HCT116 (cell line): Measurements from ENCODE around the gene HEMK1. TPM values are rescaled to one million over a fixed set of nuclear protein-coding genes. Genes with fewer than 3 reads are reported as not detected.

Source experiments
- ATAC-seq: fragments of 200-7000 bp; cut with Tn5 transposase; 2 replicates; pipeline ENCODE4 v1.9.1; 2020; ENCODE audit warnings: mild to moderate bottlenecking, moderate library complexity
- BruUV-seq: library from RNA; stranded (reverse); fragments of 400-500 nt; replicated peaks from 2 replicates; lab custom pipeline; 2021; lab: Mats Ljungman, UMichigan
- CTCF ChIA-PET: fragments of 300-600 bp; sonication (Branson Sonifier 250); formaldehyde crosslinking; loops from one replicate; lab custom pipeline; 2021; ENCODE audit warnings: antibody characterized with exemption; lab: Charles Lee
- POLR2A ChIA-PET: fragments of 300-600, 350-600 bp; sonication (Branson Sonifier 250); formaldehyde crosslinking; loops from one replicate; lab custom pipeline; 2021; ENCODE audit warnings: antibody characterized with exemption; lab: Charles Lee
- RAD21 ChIA-PET, 2 experiments: fragments of 300-600 bp; sonication (Branson Sonifier 250); formaldehyde crosslinking; loops; one replicate each; lab custom pipeline; 2023; ENCODE audit warnings: low total read pairs in 2 of 2; ENCODE audit not compliant: uncharacterized antibody in 2 of 2, unreplicated experiment in 2 of 2, low non-redundant PET in 1 of 2; lab: Charles Lee
- DNase-seq: peaks from one replicate; pipeline ENCODE4 v3.0.0-alpha.2; 2010; ENCODE audit warnings: low read depth, low spot score
- H2AFZ ChIP-seq: fragments of 200-600 bp; shearing (Covaris generic), sonication (generic); 2 replicates; pipeline ENCODE4 v1.6.1; 2017; ENCODE audit warnings: low read depth, mixed run types, mixed read lengths, antibody characterized with exemption, low read length; ENCODE audit not compliant: poor library complexity, severe bottlenecking
- H3K27ac ChIP-seq: 2 replicates; pipeline ENCODE4 v1.5.1; 2012; ENCODE audit warnings: low read depth, low read length
- H3K27me3 ChIP-seq: fragments of 200-600 bp; sonication (generic); 2 replicates; pipeline ENCODE4 v1.6.1; 2016; ENCODE audit warnings: mixed run types, low read length, mixed read lengths; ENCODE audit not compliant: insufficient read depth
- H3K36me3 ChIP-seq, 2 experiments: fragments of 200-500 bp in 1 of 2; fragments of 200-600 bp in 1 of 2; sonication (Bioruptor generic) in 1 of 2; sonication (generic) in 1 of 2; 2 replicates each; pipeline versions ENCODE4 v1.5.1 to v1.6.1; 2014 to 2016; ENCODE audit warnings: low read length in 2 of 2, inconsistent platforms in 1 of 2, mixed read lengths in 1 of 2, mixed run types in 1 of 2; ENCODE audit not compliant: insufficient read depth in 2 of 2, control insufficient read depth in 1 of 2
- H3K4me1 ChIP-seq, 2 experiments: fragments of 200-600 bp in 1 of 2; sonication (generic) in 1 of 2; 2 replicates each; pipeline versions ENCODE4 v1.5.1 to v1.6.1; 2012 to 2017; ENCODE audit warnings: low read length in 2 of 2, inconsistent platforms in 1 of 2, mild to moderate bottlenecking in 1 of 2, mixed read lengths in 1 of 2, mixed run types in 1 of 2, moderate library complexity in 1 of 2; ENCODE audit not compliant: insufficient read depth in 2 of 2, control insufficient read depth in 1 of 2
- H3K4me2 ChIP-seq: fragments of 200-600 bp; sonication (generic); 2 replicates; pipeline ENCODE4 v1.6.1; 2017; ENCODE audit warnings: mixed run types, low read length, mixed read lengths
- H3K4me3 ChIP-seq, 2 experiments: fragments of 200-600 bp in 1 of 2; sonication (generic) in 1 of 2; replicated peaks in 1 of 2; 2 replicates each; pipeline ENCODE4 v1.5.1; 2011 to 2016; ENCODE audit warnings: low read length in 2 of 2, control low read depth in 1 of 2, low read depth in 1 of 2, mild to moderate bottlenecking in 1 of 2, mixed read lengths in 1 of 2, mixed run types in 1 of 2
- H3K79me2 ChIP-seq: fragments of 200-600 bp; sonication (generic); 2 replicates; pipeline ENCODE4 v1.6.1; 2017; ENCODE audit warnings: mild to moderate bottlenecking, mixed run types, low read length, moderate library complexity, mixed read lengths; ENCODE audit not compliant: insufficient read depth
- H3K9ac ChIP-seq: fragments of 200-600 bp; sonication (generic); 2 replicates; pipeline ENCODE4 v1.6.1; 2016; ENCODE audit warnings: low read length, mixed read lengths
- H3K9me2 ChIP-seq: fragments of 200-600 bp; sonication (generic), shearing (Covaris generic); 2 replicates; pipeline ENCODE4 v1.6.1; 2017; ENCODE audit warnings: mixed run types, mild to moderate bottlenecking, moderate library complexity; ENCODE audit not compliant: insufficient read depth
- H3K9me3 ChIP-seq, 2 experiments: fragments of 200-500 bp in 1 of 2; fragments of 200-600 bp in 1 of 2; sonication (Bioruptor generic) in 1 of 2; sonication (generic) in 1 of 2; 2 replicates each; pipeline ENCODE4 v1.6.1; 2014 to 2017; ENCODE audit warnings: low read length in 2 of 2, mixed read lengths in 2 of 2, inconsistent platforms in 1 of 2, low read depth in 1 of 2, mild to moderate bottlenecking in 1 of 2, mixed run types in 1 of 2, moderate library complexity in 1 of 2; ENCODE audit not compliant: control insufficient read depth in 1 of 2, insufficient read depth in 1 of 2
- H4K20me1 ChIP-seq: fragments of 200-600 bp; sonication (generic), shearing (Covaris generic); 2 replicates; pipeline ENCODE4 v1.6.1; 2017; ENCODE audit warnings: mixed run types, mild to moderate bottlenecking, moderate library complexity; ENCODE audit not compliant: insufficient read depth
- CBX3 ChIP-seq: IDR thresholded peaks from 2 replicates; pipeline ENCODE4 v1.6.1; 2012; ENCODE audit warnings: low read depth
- CEBPB ChIP-seq: IDR thresholded peaks from 2 replicates; pipeline ENCODE4 v1.6.1; 2012; ENCODE audit warnings: low read depth
- CTCF ChIP-seq, 3 experiments: fragments of 200-600 bp in 1 of 3; sonication (generic) in 1 of 3; IDR thresholded peaks in 2 of 3; conservative IDR thresholded peaks in 1 of 3; 2 replicates each; pipeline ENCODE4 v1.5.1; 2012 to 2017; ENCODE audit warnings: low read depth in 2 of 3, low read length in 2 of 3, antibody characterized with exemption in 1 of 3, borderline replicate concordance in 1 of 3, control low read depth in 1 of 3, mild to moderate bottlenecking in 1 of 3, mixed read lengths in 1 of 3, mixed run types in 1 of 3, moderate library complexity in 1 of 3; ENCODE audit not compliant: insufficient read depth in 1 of 3
- EGR1 ChIP-seq: IDR thresholded peaks from 2 replicates; pipeline ENCODE4 v1.6.1; 2012; ENCODE audit warnings: low read depth
- ELF1 ChIP-seq: IDR thresholded peaks from 2 replicates; pipeline ENCODE4 v1.6.1; 2012; ENCODE audit warnings: low read depth, borderline replicate concordance
- EZH2phosphoT487 ChIP-seq: fragments of 200-600 bp; IDR thresholded peaks from 2 replicates; pipeline ENCODE4 v1.6.1; 2018; ENCODE audit warnings: antibody characterized with exemption, borderline replicate concordance
- JUND ChIP-seq: IDR thresholded peaks from 2 replicates; pipeline ENCODE4 v1.6.1; 2012
- MAX ChIP-seq: IDR thresholded peaks from 2 replicates; pipeline ENCODE4 v1.6.1; 2012
- POLR2A ChIP-seq: IDR thresholded peaks from 2 replicates; pipeline ENCODE4 v1.7.0; 2011; ENCODE audit warnings: borderline replicate concordance; ENCODE audit not compliant: insufficient read depth, insufficient read length; ENCODE audit errors: extremely low read depth
- POLR2AphosphoS5 ChIP-seq: IDR thresholded peaks from 2 replicates; pipeline ENCODE4 v1.6.1; 2011; ENCODE audit warnings: mild to moderate bottlenecking, low read depth, low read length, moderate library complexity
- RAD21 ChIP-seq: IDR thresholded peaks from 2 replicates; pipeline ENCODE4 v1.6.1; 2012; ENCODE audit warnings: low read depth, mild to moderate bottlenecking
- TCF7L2 ChIP-seq: IDR thresholded peaks from 2 replicates; pipeline ENCODE4 v1.7.0; 2011; ENCODE audit warnings: borderline replicate concordance, inconsistent platforms; ENCODE audit not compliant: insufficient read depth, insufficient read length; ENCODE audit errors: extremely low read depth
- YY1 ChIP-seq: IDR thresholded peaks from 2 replicates; pipeline ENCODE4 v1.6.1; 2011; ENCODE audit warnings: low read length, low read depth, moderate library complexity, mild to moderate bottlenecking; ENCODE audit not compliant: insufficient replicate concordance; ENCODE audit errors: extremely low read depth
- ZFX ChIP-seq: fragments of 450-650 bp; IDR thresholded peaks from 2 replicates; pipeline ENCODE4 v1.6.1; 2017
- intact Hi-C: fragments of 100-400 bp; cut with micrococcal nuclease; formaldehyde crosslinking; loops from 2 replicates; pipeline ENCODE4 v1.10.0; 2022
- total RNA-seq: library from RNA; stranded (reverse); gene quantifications from one replicate; pipeline ENCODE4 v1.2.1, GENCODE V29; 2021; ENCODE audit not compliant: unreplicated experiment

Gene HEMK1
- total RNA-seq, 1 experiment from 2014 or later: 20.5 TPM

DNA sequence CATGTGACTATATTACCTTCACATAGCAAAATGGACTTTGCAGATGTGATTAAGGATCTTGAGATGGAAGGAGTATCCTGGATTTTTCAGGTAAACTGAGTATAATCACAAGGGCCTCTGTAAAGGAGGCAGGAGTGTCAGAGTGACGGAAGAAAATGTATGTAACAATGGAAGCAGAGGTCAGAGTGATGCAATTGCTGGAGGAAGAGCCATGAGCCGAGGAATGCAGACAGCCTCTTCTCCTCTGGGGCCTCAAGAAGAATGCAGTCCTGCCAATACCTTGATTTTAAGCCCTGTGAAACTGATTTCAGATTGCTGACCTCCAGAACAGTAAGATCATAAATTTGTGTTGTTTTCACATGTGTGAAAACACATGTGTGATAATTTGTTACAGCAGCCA, 15.1 kb downstream of the HEMK1 start (continued):
- TF ChIP-seq CTCF (IDR thresholded peaks at IDR 0.05 in 2 of 3, conservative IDR thresholded peaks at IDR 0.05 in 1 of 3; ENCODE audit: borderline replicate concordance in 1 of 3, insufficient read depth in 1 of 3, low read depth in 2 of 3, low read length in 2 of 3): no peak
- TF ChIP-seq POLR2AphosphoS5: no peak
- no peak for TF ChIP-seq POLR2A
- no peak for TF ChIP-seq MAX
- TF ChIP-seq CBX3: no peak
- no peak for TF ChIP-seq RAD21
- no peak for TF ChIP-seq EZH2phosphoT487
- no peak for TF ChIP-seq TCF7L2
- no peak for TF ChIP-seq YY1
- TF ChIP-seq EGR1: no peak
- TF ChIP-seq, all 23 proteins: peak for 0

DNA sequence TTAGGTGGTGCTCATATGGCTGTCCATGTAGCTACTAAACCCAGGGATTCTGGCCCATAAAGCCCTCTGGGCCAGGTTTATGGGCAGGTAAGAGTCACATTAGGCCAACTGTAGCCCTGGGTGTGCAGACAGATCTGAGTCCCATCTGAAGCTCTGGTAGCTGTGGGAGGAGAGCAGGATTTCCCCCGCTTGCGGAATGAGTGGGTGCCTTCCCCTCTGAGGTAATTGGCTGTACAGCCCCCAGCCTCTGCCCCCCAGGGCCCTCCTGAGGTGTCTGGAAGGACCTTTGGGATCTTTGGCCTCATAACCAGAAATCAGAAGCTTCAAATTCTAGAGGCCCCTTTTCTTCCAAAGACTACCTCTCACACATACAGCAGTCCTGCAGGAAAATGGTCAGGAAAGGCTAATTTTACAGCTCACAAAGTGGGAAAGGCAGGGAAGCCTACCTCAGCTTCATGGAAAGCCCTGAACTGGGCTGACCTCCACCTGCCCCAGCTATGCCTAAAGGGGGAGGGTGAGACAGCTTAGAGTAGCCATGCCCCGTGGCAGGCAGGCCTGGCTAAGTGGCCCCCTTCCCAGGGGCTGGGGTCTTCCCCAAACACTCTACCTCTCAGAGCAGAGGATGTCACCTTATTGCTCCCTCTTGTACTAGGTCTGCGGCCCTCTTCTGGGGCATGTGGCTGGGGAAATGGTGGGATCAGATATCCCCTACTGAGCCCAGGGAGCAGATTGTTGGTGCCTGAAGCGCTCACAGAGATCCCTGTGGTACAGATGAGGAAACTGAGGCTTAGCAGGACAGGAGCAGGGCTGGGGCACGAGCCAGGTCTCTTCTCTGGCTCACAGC, 16.8 kb downstream of the HEMK1 start:
- H3K4me1 ChIP-seq: peaks cover 7 to 8% of the 10 kb centered on the region in 2 experiments; a peak in 3 of 4 replicates
- no peaks in the 10 kb centered on the region for H3K9me2 ChIP-seq
- no peak overlapping the region for H3K9ac ChIP-seq
- intact Hi-C loops: no loop called here
- no peak overlapping the region for H3K4me2 ChIP-seq
- ChIA-PET CTCF (interaction anchor here (1.5 kb wide), 1 partner anchor 26 kb away, joined by 3 read pairs; the partner anchor contains the start of gene CISH), POLR2A (interaction anchor here (1.0 kb wide), 1 partner anchor 8 kb away, joined by 3 read pairs; no protein-coding TSS in a partner anchor), RAD21 (no interaction called here)
- H3K4me3 ChIP-seq: no peak overlapping the region
- BruUV-seq: no TSS peak
- TF ChIP-seq CTCF (IDR thresholded peaks at IDR 0.05 in 2 of 3, conservative IDR thresholded peaks at IDR 0.05 in 1 of 3; ENCODE audit: borderline replicate concordance in 1 of 3, insufficient read depth in 1 of 3, low read depth in 2 of 3, low read length in 2 of 3): no peak
- no peak for TF ChIP-seq EZH2phosphoT487
- no peak for TF ChIP-seq JUND
- TF ChIP-seq ELF1: no peak
- no peak for TF ChIP-seq CEBPB
- TF ChIP-seq ZFX: no peak
- no peaks in the 10 kb centered on the region for H3K79me2 ChIP-seq
- H3K36me3 ChIP-seq: no peaks in the 10 kb centered on the region
- H3K27ac ChIP-seq: no peak overlapping the region
- H4K20me1 ChIP-seq: no peaks in the 10 kb centered on the region
- ATAC-seq: no peak
- no peak overlapping the region for H2AFZ ChIP-seq
- no peaks in the 10 kb centered on the region for H3K9me3 ChIP-seq
- no peak for DNase-seq
- H3K27me3 ChIP-seq: no peaks in the 10 kb centered on the region
